GM21619 (cell line): ENCODE results near the gene OTUD6A.
"Not testable (repeated sequence)": the region's sequence is repeated elsewhere in the genome, so short reads cannot be mapped to it uniquely, and the experiment has no call there.

Source experiments
- ATAC-seq: cut with Tn5 transposase; IDR thresholded peaks from one replicate; pipeline ENCODE4 v1.9.1; 2021; ENCODE audit not compliant: unreplicated experiment

Gene OTUD6A

GRCh38 chrX:70044541-70045245, 17.6 kb upstream of the OTUD6A start:
- ATAC-seq = no peak

- ATAC-seq = no peak
Measured at GRCh38 chrX:70046978-70047377, 15.3 kb upstream of the OTUD6A start.

- ATAC-seq = no peak
Measured at GRCh38 chrX:70049406-70049805, 12.9 kb upstream of the OTUD6A start.

- no peak for ATAC-seq
Measured at GRCh38 chrX:70049925-70050324, 12.3 kb upstream of the OTUD6A start, which contains the start of gene AWAT2. Gene AWAT2 (minus strand): TSS chrX:70049938. CDS start chrX:70049932, 6 bp downstream.

GRCh38 chrX:70052895-70053615, 9.2 kb upstream of the OTUD6A start:
- ATAC-seq = no peak

GRCh38 chrX:70054391-70054790, 7.9 kb upstream of the OTUD6A start:
- no peak for ATAC-seq

GRCh38 chrX:70062961-70063550, 799 bp downstream of the OTUD6A start:
- ATAC-seq = no peak

GRCh38 chrX:70066646-70067045, 4.4 kb downstream of the OTUD6A start:
- ATAC-seq = no peak

- ATAC-seq = no peak
Measured at GRCh38 chrX:70079297-70079696, 17.0 kb downstream of the OTUD6A start.

GRCh38 chrX:70079870-70080269, 17.6 kb downstream of the OTUD6A start:
- no peak for ATAC-seq

GRCh38 chrX:70082723-70083122, 20.5 kb downstream of the OTUD6A start:
- no peak for ATAC-seq

GRCh38 chrX:70084592-70085240, 22.5 kb downstream of the OTUD6A start:
- no peak for ATAC-seq

- ATAC-seq = no peak
Measured at GRCh38 chrX:70087857-70088630, 25.8 kb downstream of the OTUD6A start.

- no peak for ATAC-seq
Measured at GRCh38 chrX:70088751-70089150, 26.5 kb downstream of the OTUD6A start.

- no peak for ATAC-seq
Measured at GRCh38 chrX:70089604-70090297, 27.5 kb downstream of the OTUD6A start.

GRCh38 chrX:70092247-70092646, 30.0 kb downstream of the OTUD6A start:
- no peak for ATAC-seq

- no peak for ATAC-seq
Measured at GRCh38 chrX:70096052-70096451, 33.8 kb downstream of the OTUD6A start.

- ATAC-seq = no peak
Measured at GRCh38 chrX:70105229-70105628, 43.0 kb downstream of the OTUD6A start.

GRCh38 chrX:70111436-70112026, 49.3 kb downstream of the OTUD6A start:
- not testable (repeated sequence) for ATAC-seq
